ENCODE results near the gene NPHS1. TPM values are rescaled to one million over a fixed set of nuclear protein-coding genes. Genes with fewer than 3 reads are reported as not detected.
"Not testable (repeated sequence)": the region's sequence is repeated elsewhere in the genome, so short reads cannot be mapped to it uniquely, and the experiment has no call there.

Gene NPHS1
- total RNA-seq, 2 donors from 2014 or later, result not detected

- peaks cover 0 to 6% of the 10 kb centered on the region in 2 donors for H3K27me3 ChIP-seq
- H3K36me3 ChIP-seq, result no peaks in the 10 kb centered on the region
- H3K27ac ChIP-seq, result no peak overlapping the region
- H3K4me1 ChIP-seq, result peaks cover 0 to 6% of the 10 kb centered on the region in 2 donors
- TF ChIP-seq CTCF (IDR thresholded peaks at IDR 0.05), result no peak
- H3K9me3 ChIP-seq, result no peaks in the 10 kb centered on the region
- peak overlapping the region in 1 of 2 donors; percentile 24 for H3K4me3 ChIP-seq
- no peak for DNase-seq (ENCODE audit: low spot score)
Observed at GRCh38 chr19:35797663-35798062, 54.6 kb downstream of the NPHS1 start.

GRCh38 chr19:35796645-35797542, 55.4 kb downstream of the NPHS1 start:
- Histone ChIP-seq H3K4me1 (peaks cover 0 to 6% of the 10 kb centered on the region in 2 donors), H3K27ac (no peak overlapping the region), H3K36me3 (no peaks in the 10 kb centered on the region), H3K4me3 (peak overlapping the region in 1 of 2 donors; percentile 24), H3K9me3 (no peaks in the 10 kb centered on the region), H3K27me3 (peaks cover 0 to 6% of the 10 kb centered on the region in 2 donors)
- DNase-seq (ENCODE audit: low spot score), result no peak
- no peak for TF ChIP-seq CTCF (IDR thresholded peaks at IDR 0.05)

- not testable (repeated sequence) for H3K27ac ChIP-seq, H3K36me3 ChIP-seq
Observed at GRCh38 chr19:35795564-35795963, 56.7 kb downstream of the NPHS1 start.

GRCh38 chr19:35793381-35794165, 58.7 kb downstream of the NPHS1 start:
- Histone ChIP-seq H3K4me1 (peaks cover 0 to 6% of the 10 kb centered on the region in 2 donors), H3K27ac (no peak overlapping the region), H3K4me3 (no peak overlapping the region), H3K9me3 (no peaks in the 10 kb centered on the region), H3K27me3 (peaks cover 0 to 6% of the 10 kb centered on the region in 2 donors), H3K36me3 (no peaks in the 10 kb centered on the region)
- no peak for DNase-seq (ENCODE audit: low spot score)
- TF ChIP-seq CTCF (IDR thresholded peaks at IDR 0.05), result no peak

More at GRCh38 chr19:35795564-35795963, 56.7 kb downstream of the NPHS1 start:
- H3K4me1 ChIP-seq; H3K27me3 ChIP-seq; DNase-seq (ENCODE audit: low spot score); H3K4me3 ChIP-seq; H3K9me3 ChIP-seq: not testable (repeated sequence)

GRCh38 chr19:35792888-35793287, 59.4 kb downstream of the NPHS1 start:
- no peaks in the 10 kb centered on the region for H3K36me3 ChIP-seq
- H3K4me1 ChIP-seq, result peaks cover 0 to 6% of the 10 kb centered on the region in 2 donors
- H3K27ac ChIP-seq, result no peak overlapping the region
- TF ChIP-seq CTCF (IDR thresholded peaks at IDR 0.05), result no peak
- DNase-seq (ENCODE audit: low spot score), result no peak
- no peaks in the 10 kb centered on the region for H3K9me3 ChIP-seq
- H3K4me3 ChIP-seq, result no peak overlapping the region
- H3K27me3 ChIP-seq, result peaks cover 0 to 6% of the 10 kb centered on the region in 2 donors

GRCh38 chr19:35792312-35792711, 60.0 kb downstream of the NPHS1 start:
- H3K4me3 ChIP-seq, result no peak overlapping the region
- no peaks in the 10 kb centered on the region for H3K9me3 ChIP-seq
- DNase-seq (ENCODE audit: low spot score), result no peak
- H3K4me1 ChIP-seq, result peaks cover 0 to 1% of the 10 kb centered on the region in 2 donors
- H3K27me3 ChIP-seq, result peaks cover 0 to 1% of the 10 kb centered on the region in 2 donors
- TF ChIP-seq CTCF (IDR thresholded peaks at IDR 0.05), result no peak
- H3K27ac ChIP-seq, result no peak overlapping the region
- no peaks in the 10 kb centered on the region for H3K36me3 ChIP-seq
